Measurements from ENCODE around the gene ABCC11. TPM values are rescaled to one million over a fixed set of nuclear protein-coding genes. Genes with fewer than 3 reads are reported as not detected.

ABCC11 gene
- total and polyA plus RNA-seq, 7 donors = 0.14 to 0.28 TPM; not detected in 5

- intact Hi-C loops (cut with DNase I) = no loop called here
- Histone ChIP-seq H3K27me3 (no peaks in the 10 kb centered on the region), H3K4me1 (peaks cover 0 to 47% (median 35%) of the 10 kb centered on the region in 4 donors), H3K4me3 (no peak overlapping the region), H3K36me3 (peaks cover 0 to 28% (median 0%) of the 10 kb centered on the region in 4 donors), H3K9me3 (no peaks in the 10 kb centered on the region), H3K27ac (peak overlapping the region; percentile 3 to 65 (median 58))
- WGBS, 2 donors = 22 to 63% methylated on average over 4 of the region's 4 CpGs
- no peak for TF ChIP-seq POLR2A (IDR thresholded peaks at IDR 0.05)
- peak in 1 of 4 donors; percentile 15 for TF ChIP-seq EP300 (IDR thresholded peaks at IDR 0.05)
- TF ChIP-seq POLR2AphosphoS5 (IDR thresholded peaks at IDR 0.05) = peak in 1 of 4 donors; percentile 54
- no peak for DNase-seq
These were observed 28.8 kb upstream of the ABCC11 start for GRCh38 chr16:48276102-48276501.

GRCh38 chr16:48274476-48274875 is 27.1 kb upstream of the ABCC11 start:
- no peaks in the 10 kb centered on the region for H3K9me3 ChIP-seq
- DNase-seq = no peak
- no peak for TF ChIP-seq POLR2AphosphoS5 (IDR thresholded peaks at IDR 0.05)
- no peak for TF ChIP-seq EP300 (IDR thresholded peaks at IDR 0.05)
- no peak for TF ChIP-seq CTCF (IDR thresholded peaks at IDR 0.05)
- TF ChIP-seq POLR2A (IDR thresholded peaks at IDR 0.05) = no peak
- H3K4me1 ChIP-seq = peaks cover 0 to 42% (median 33%) of the 10 kb centered on the region in 4 donors
- intact Hi-C loops (cut with DNase I) = no loop called here
- no peaks in the 10 kb centered on the region for H3K27me3 ChIP-seq
- peaks cover 0 to 38% (median 7%) of the 10 kb centered on the region in 4 donors for H3K36me3 ChIP-seq
- no peak overlapping the region for H3K27ac ChIP-seq
- H3K4me3 ChIP-seq = no peak overlapping the region
- WGBS, 2 donors = 88 to 97% methylated on average over 1 of the region's 1 CpG

- Histone ChIP-seq H3K4me1 (peaks cover 0 to 46% (median 31%) of the 10 kb centered on the region in 4 donors), H3K27ac (peak overlapping the region in 3 of 4 donors; percentile 8 to 50 (median 17)), H3K4me3 (no peak overlapping the region), H3K27me3 (no peaks in the 10 kb centered on the region), H3K9me3 (no peaks in the 10 kb centered on the region), H3K36me3 (peaks cover 0 to 26% (median 7%) of the 10 kb centered on the region in 4 donors)
- no peak for DNase-seq
- peak in 2 of 4 donors; percentile 15 to 26 for TF ChIP-seq POLR2AphosphoS5 (IDR thresholded peaks at IDR 0.05)
- TF ChIP-seq CTCF (IDR thresholded peaks at IDR 0.05) = no peak
- TF ChIP-seq EP300 (IDR thresholded peaks at IDR 0.05) = peak in 1 of 4 donors; percentile 6
- intact Hi-C loops (cut with DNase I) = no loop called here
- WGBS, 2 donors = 88 to 89% methylated on average over 8 of the region's 8 CpGs
These were observed 25.6 kb upstream of the ABCC11 start for GRCh38 chr16:48272837-48273421.

GRCh38 chr16:48271728-48272127 is 24.4 kb upstream of the ABCC11 start:
- no peak for TF ChIP-seq POLR2AphosphoS5 (IDR thresholded peaks at IDR 0.05)
- TF ChIP-seq EP300 (IDR thresholded peaks at IDR 0.05) = no peak
- TF ChIP-seq CTCF (IDR thresholded peaks at IDR 0.05) = no peak
- TF ChIP-seq POLR2A (IDR thresholded peaks at IDR 0.05) = no peak
- peak overlapping the region in 3 of 4 donors; percentile 8 to 31 (median 9) for H3K27ac ChIP-seq

GRCh38 chr16:48269011-48269410 is 21.7 kb upstream of the ABCC11 start:
- Histone ChIP-seq H3K9me3 (no peaks in the 10 kb centered on the region), H3K4me3 (no peak overlapping the region), H3K36me3 (peaks cover 0 to 51% (median 13%) of the 10 kb centered on the region in 4 donors), H3K4me1 (peaks cover 0 to 24% (median 10%) of the 10 kb centered on the region in 4 donors), H3K27me3 (no peaks in the 10 kb centered on the region), H3K27ac (no peak overlapping the region)
- intact Hi-C loops (cut with DNase I) = no loop called here
- TF ChIP-seq POLR2A (IDR thresholded peaks at IDR 0.05) = no peak
- TF ChIP-seq EP300 (IDR thresholded peaks at IDR 0.05) = no peak
- no peak for DNase-seq

More at GRCh38 chr16:48271728-48272127, 24.4 kb upstream of the ABCC11 start:
- intact Hi-C loops (cut with DNase I) = no loop called here
- Histone ChIP-seq H3K9me3 (no peaks in the 10 kb centered on the region), H3K36me3 (peaks cover 0 to 27% (median 7%) of the 10 kb centered on the region in 4 donors), H3K4me1 (peaks cover 0 to 40% (median 26%) of the 10 kb centered on the region in 4 donors), H3K4me3 (no peak overlapping the region), H3K27me3 (no peaks in the 10 kb centered on the region)
- WGBS, 2 donors = 84 to 92% methylated on average over 5 of the region's 5 CpGs
- no peak for DNase-seq

Data from sigmoid colon (tissue), 7 donors.